DND-41 (cell line): ENCODE results near the gene SLC25A28.

Source experiments
- CTCF ChIP-seq: IDR thresholded peaks from 2 replicates; pipeline ENCODE4 v1.5.1; 2012; ENCODE audit warnings: borderline replicate concordance, low read length, moderate library complexity, mild to moderate bottlenecking; ENCODE audit not compliant: poor library complexity, severe bottlenecking; ENCODE audit errors: extremely low read depth
- EZH2 ChIP-seq: IDR thresholded peaks from 3 replicates; pipeline ENCODE4 v1.6.1; 2012; ENCODE audit warnings: borderline replicate concordance, low read depth, mild to moderate bottlenecking, moderate library complexity, low read length, inconsistent platforms; ENCODE audit not compliant: severe bottlenecking

DNA sequence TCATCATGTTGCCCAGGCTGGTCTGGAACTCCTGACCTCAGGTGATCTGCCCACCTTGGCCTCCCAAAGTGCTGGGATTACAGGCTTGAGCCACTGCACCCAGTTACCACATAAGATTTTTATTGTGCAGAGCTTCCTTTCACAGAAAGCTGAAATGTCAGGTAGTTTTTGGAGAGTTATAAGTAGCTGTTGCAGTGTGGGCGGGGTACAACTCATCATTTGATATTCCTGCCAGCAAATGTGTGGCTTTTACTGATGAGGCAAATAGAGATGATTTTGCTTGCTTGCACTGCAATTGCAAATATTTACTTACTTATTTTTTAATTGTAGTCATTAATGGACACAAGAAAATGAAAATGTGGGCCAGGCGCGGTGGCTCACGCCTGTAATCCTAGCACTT is 55.1 kb downstream of the SLC25A28 start:
- TF ChIP-seq CTCF, result no peak
- TF ChIP-seq EZH2, result no peak
